A673 (cell line): ENCODE results near the gene SH3GL3.

Experiments
- CTCF ChIP-seq: fragments of 300-800, 200-600 bp; sonication (generic); conservative IDR thresholded peaks from 2 replicates; pipeline ENCODE4 v1.5.1; 2017; ENCODE audit warnings: low read depth, mild to moderate bottlenecking, antibody characterized with exemption, low read length, moderate library complexity, mixed read lengths
- EZH2 ChIP-seq: fragments of 200-600 bp; sonication (generic); IDR thresholded peaks from 2 replicates; pipeline ENCODE4 v1.6.1; 2017; ENCODE audit warnings: borderline replicate concordance, low read depth, mild to moderate bottlenecking, mixed read lengths, antibody characterized with exemption, low read length; ENCODE audit not compliant: poor library complexity, severe bottlenecking

- TF ChIP-seq CTCF (peak; percentile 86), EZH2 (no peak)
These were observed 112.3 kb downstream of the SH3GL3 start for GRCh38 chr15:83559310-83559966.
